K562 (cell line): ENCODE data around the gene SIGLEC9. TPM values are rescaled to one million over a fixed set of nuclear protein-coding genes. Genes with fewer than 3 reads are reported as not detected.
A peak's percentile ranks its signal among the peaks of the same experiment; 100 is the strongest.

ENCODE experiments used
- CGGBP1 ChIP-seq: fragments of 250-450 bp; sonication (Bioruptor Pico); IDR thresholded peaks from 2 replicates; pipeline ENCODE4 v1.9.0; 2021; ENCODE audit warnings: mild to moderate bottlenecking
- CHD1 ChIP-seq: fragments of 200-600 bp; sonication (generic); IDR thresholded peaks from one replicate; pipeline ENCODE4 v1.6.1; 2012; ENCODE audit warnings: mild to moderate bottlenecking, moderate library complexity, low read length, inconsistent platforms
- ILK ChIP-seq: fragments of 450-650 bp; IDR thresholded peaks from 2 replicates; pipeline ENCODE4 v1.6.1; 2016; ENCODE audit warnings: missing genetic modification characterization, low read depth, mild to moderate bottlenecking, missing compliant biosample characterization, moderate library complexity, borderline replicate concordance
- KAT7 ChIP-seq: sonication (generic); formaldehyde crosslinking; IDR thresholded peaks from 2 replicates; pipeline ENCODE4 v1.8.0; 2022; ENCODE audit warnings: missing genetic modification reagents, mild to moderate bottlenecking, borderline replicate concordance
- KDM1A ChIP-seq, 2 experiments: fragments of 450-650 bp; IDR thresholded peaks; 2 replicates each; pipeline ENCODE4 v1.6.1; 2016; ENCODE audit warnings: mild to moderate bottlenecking in 2 of 2
- KHSRP ChIP-seq: fragments of 450-650 bp; IDR thresholded peaks from 2 replicates; pipeline ENCODE4 v1.6.1; 2017
- MBD1 ChIP-seq: fragments of 250-450 bp; sonication (Bioruptor Pico); IDR thresholded peaks from 2 replicates; pipeline ENCODE4 v1.8.0; 2022; ENCODE audit warnings: inconsistent platforms
- MTA1 ChIP-seq: fragments of 450-650 bp; IDR thresholded peaks from 2 replicates; pipeline ENCODE4 v1.6.1; 2017; ENCODE audit warnings: borderline replicate concordance
- NCOA6 ChIP-seq: fragments of 450-650 bp; IDR thresholded peaks from 2 replicates; pipeline ENCODE4 v1.6.1; 2017; ENCODE audit warnings: mild to moderate bottlenecking
- NR2C2 ChIP-seq, 2 experiments: fragments of 200-800 bp in 1 of 2; sonication (Bioruptor generic) in 1 of 2; sonication (generic) in 1 of 2; formaldehyde crosslinking in 1 of 2; IDR thresholded peaks; 2 replicates each; pipeline versions ENCODE4 v1.6.1 to v1.8.0; 2016 to 2022; ENCODE audit warnings: mild to moderate bottlenecking in 1 of 2, missing compliant biosample characterization in 1 of 2, missing genetic modification characterization in 1 of 2, missing genetic modification reagents in 1 of 2
- REST ChIP-seq, 2 experiments: fragments of 450-650 bp; formaldehyde crosslinking in 1 of 2; IDR thresholded peaks; 2 replicates each; pipeline versions ENCODE4 v1.4.0 to v1.6.1; 2014 to 2020; ENCODE audit warnings: mild to moderate bottlenecking in 2 of 2, borderline replicate concordance in 1 of 2, low read depth in 1 of 2
- SMAD1 ChIP-seq: fragments of 150-350 bp; IDR thresholded peaks from 2 replicates; pipeline ENCODE4 v1.6.1; 2014; ENCODE audit warnings: low read length, low read depth; ENCODE audit not compliant: partially characterized antibody
- SMARCA4 ChIP-seq: fragments of 450-650 bp; IDR thresholded peaks from 2 replicates; pipeline ENCODE4 v1.6.1; 2016
- TOE1 ChIP-seq, 2 experiments: fragments of 450-650 bp in 1 of 2; sonication (generic) in 1 of 2; formaldehyde crosslinking in 1 of 2; IDR thresholded peaks; 2 replicates each; pipeline versions ENCODE4 v1.7.1 to v1.8.0; 2016 to 2022; ENCODE audit warnings: borderline replicate concordance in 2 of 2, mild to moderate bottlenecking in 2 of 2, antibody characterized with exemption in 1 of 2, inconsistent platforms in 1 of 2, low read depth in 1 of 2, missing genetic modification reagents in 1 of 2, moderate library complexity in 1 of 2
- ZBTB7A ChIP-seq: IDR thresholded peaks from 2 replicates; pipeline ENCODE4 v1.6.1; 2011; ENCODE audit warnings: low read depth, mild to moderate bottlenecking, low read length, moderate library complexity, borderline replicate concordance; ENCODE audit not compliant: control insufficient read depth
- ZNF263 ChIP-seq: sonication (generic); formaldehyde crosslinking; IDR thresholded peaks from 2 replicates; pipeline ENCODE4 v1.8.0; 2022; ENCODE audit warnings: mild to moderate bottlenecking, missing genetic modification reagents, borderline replicate concordance
- ZSCAN32 ChIP-seq: fragments of 450-650 bp; formaldehyde crosslinking; IDR thresholded peaks from 2 replicates; pipeline ENCODE4 v1.4.0; 2020; ENCODE audit warnings: mild to moderate bottlenecking, moderate library complexity
- polyA plus RNA-seq, 8 experiments: library from polyadenylated mRNA; depleted of rRNA in 4 of 8; stranded (reverse) in 5 of 8; unstranded in 3 of 8; fragments of >200 nt; fragmentation: Nextera tagmentation in 2 of 8; fragmentation: Illumina TruSeq in 1 of 8; extraction: Ambion mirVana in 2 of 8; extraction: Trizol in 1 of 8; gene quantifications; 2 replicates each; pipeline versions ENCODE4 v1.2.1 to v1.2.3, GENCODE V29; 2011 to 2014; ENCODE audit warnings: inconsistent platforms in 1 of 8, missing spikeins in 1 of 8
- total RNA-seq, 7 experiments: library from RNA; depleted of rRNA in 6 of 7; stranded (reverse); fragments of >200 nt in 6 of 7; fragmentation: Illumina TruSeq in 2 of 7; extraction: Trizol in 2 of 7; gene quantifications; 2 replicates each; pipeline versions ENCODE4 v1.2.1 to v1.2.3, GENCODE V29; 2011 to 2021; ENCODE audit warnings: low replicate concordance in 1 of 7

SIGLEC9 gene
- total and polyA plus RNA-seq, 9 of the 15 experiments (the other 6 are each of a cell fraction or from before 2014, with no cell fraction given), result 0.09 to 0.34 (median 0.22) TPM; not detected in 4

- TF ChIP-seq REST (IDR thresholded peaks at IDR 0.05; ENCODE audit: borderline replicate concordance), result peak; percentile 74
- TF ChIP-seq REST (CRISPR knock-in tag; IDR thresholded peaks at IDR 0.05; ENCODE audit: low read depth), result no peak
- no peak for TF ChIP-seq CHD1
- TF ChIP-seq TOE1 (IDR thresholded peaks at IDR 0.05; ENCODE audit: borderline replicate concordance), result peak; percentile 66; the same call in 1 of the 2 replicates
- no peak for TF ChIP-seq TOE1 (CRISPR knock-in tag; IDR thresholded peaks at IDR 0.05; ENCODE audit: borderline replicate concordance, low read depth)
- no peak for TF ChIP-seq ZNF263 (CRISPR knock-in tag)
- TF ChIP-seq KDM1A (IDR thresholded peaks at IDR 0.05), result peak in 1 of 2 experiments; percentile 47; a peak in 2 of 4 replicates
- TF ChIP-seq ZSCAN32 (CRISPR knock-in tag), result no peak
- TF ChIP-seq ZBTB7A, result no peak
- TF ChIP-seq CGGBP1 (CRISPR knock-in tag), result no peak
- TF ChIP-seq NCOA6, result no peak
- no peak for TF ChIP-seq KAT7
- no peak for TF ChIP-seq MBD1 (CRISPR knock-in tag)
- no peak for TF ChIP-seq ILK (tag)
- TF ChIP-seq NR2C2 (CRISPR knock-in tag; IDR thresholded peaks at IDR 0.05), result no peak
- TF ChIP-seq NR2C2 (tag; IDR thresholded peaks at IDR 0.05), result peak; percentile 25; the same call in 1 of the 2 replicates
- no peak for TF ChIP-seq MTA1
- TF ChIP-seq SMARCA4, result peak; percentile 52
- TF ChIP-seq SMAD1, result no peak
- no peak for TF ChIP-seq KHSRP
These were observed 33.9 kb downstream of the SIGLEC9 start (continued) for GRCh38 chr19:51158474-51159129.
